ENCODE data around the gene AGBL4.

Gene AGBL4

GRCh38 chr1:48726557-48727215, 1297.1 kb downstream of the AGBL4 start:
- TF ChIP-seq ZNF626 (tag by site-specific recombination; IDR thresholded peaks at IDR 0.05) (no peak), ZNF555 (tag by site-specific recombination; conservative IDR thresholded peaks at IDR 0.05) (no peak), ZNF558 (tag by site-specific recombination; IDR thresholded peaks at IDR 0.05) (no peak), ZNF133 (tag by site-specific recombination; IDR thresholded peaks at IDR 0.05) (no peak), SCRT2 (tag by site-specific recombination; IDR thresholded peaks at IDR 0.05) (no peak), ZNF202 (tag by site-specific recombination; IDR thresholded peaks at IDR 0.05; ENCODE audit: borderline replicate concordance) (no peak), ZFP37 (tag by site-specific recombination; IDR thresholded peaks at IDR 0.05) (no peak), ZBTB1 (tag by site-specific recombination; IDR thresholded peaks at IDR 0.05) (no peak), ZNF148 (tag by site-specific recombination; IDR thresholded peaks at IDR 0.05; ENCODE audit: borderline replicate concordance) (no peak), ZNF837 (tag by site-specific recombination; IDR thresholded peaks at IDR 0.05) (no peak), ZNF585B (tag by site-specific recombination; IDR thresholded peaks at IDR 0.05) (no peak), ZNF433 (tag by site-specific recombination; IDR thresholded peaks at IDR 0.05; ENCODE audit: low read depth) (no peak), ZNF239 (tag by site-specific recombination; IDR thresholded peaks at IDR 0.05) (no peak)
- ChIA-PET CTCF (interaction anchor here (0.8 to 1.2 kb wide), 2 partner anchors 46 to 50 kb away, joined by 3 read pairs; no protein-coding TSS in a partner anchor), POLR2A (no interaction called here)

DNA sequence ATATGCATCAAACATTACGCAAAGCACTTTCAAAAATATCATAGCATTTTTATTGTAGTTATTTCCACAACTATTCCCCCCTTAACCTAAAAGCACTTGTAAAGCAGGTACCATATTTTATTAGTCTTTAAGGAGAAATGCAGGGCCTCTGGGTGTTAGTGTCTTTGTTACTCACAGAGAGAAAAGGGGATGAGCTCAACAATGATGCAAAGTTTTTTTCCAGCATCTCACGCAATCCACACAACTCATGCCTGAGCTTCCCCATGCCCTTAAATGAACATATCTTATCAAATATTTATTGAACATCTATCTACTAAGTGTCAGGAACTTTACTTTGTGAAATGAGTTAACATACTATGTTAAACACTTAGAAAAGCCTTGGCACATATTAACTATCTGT, 1297.6 kb downstream of the AGBL4 start:
- TF ChIP-seq MYNN (tag by site-specific recombination; IDR thresholded peaks at IDR 0.05; ENCODE audit: borderline replicate concordance) (no peak), KLF10 (tag by site-specific recombination; IDR thresholded peaks at IDR 0.05) (no peak), ZNF114 (tag by site-specific recombination; IDR thresholded peaks at IDR 0.05) (no peak), ZNF19 (tag by site-specific recombination; IDR thresholded peaks at IDR 0.05; ENCODE audit: low read depth) (no peak), ZNF146 (tag by site-specific recombination; IDR thresholded peaks at IDR 0.05) (no peak), ZNF248 (tag by site-specific recombination; IDR thresholded peaks at IDR 0.05) (no peak), ZFP41 (tag by site-specific recombination; IDR thresholded peaks at IDR 0.05; ENCODE audit: borderline replicate concordance) (no peak), HOXC10 (CRISPR knock-in tag; IDR thresholded peaks at IDR 0.05) (no peak), ZFP69B (tag by site-specific recombination; IDR thresholded peaks at IDR 0.05) (no peak), ZNF660 (tag by site-specific recombination; IDR thresholded peaks at IDR 0.05) (no peak), IKZF3 (tag by site-specific recombination; IDR thresholded peaks at IDR 0.05) (no peak), ZNF514 (tag by site-specific recombination; IDR thresholded peaks at IDR 0.05) (no peak), ZNF791 (tag by site-specific recombination; IDR thresholded peaks at IDR 0.05) (no peak), ZNF350 (tag by site-specific recombination; IDR thresholded peaks at IDR 0.05) (no peak), ZNF510 (tag by site-specific recombination; IDR thresholded peaks at IDR 0.05; ENCODE audit: insufficient replicate concordance) (no peak)
- TF ChIP-seq, protein P1, sequence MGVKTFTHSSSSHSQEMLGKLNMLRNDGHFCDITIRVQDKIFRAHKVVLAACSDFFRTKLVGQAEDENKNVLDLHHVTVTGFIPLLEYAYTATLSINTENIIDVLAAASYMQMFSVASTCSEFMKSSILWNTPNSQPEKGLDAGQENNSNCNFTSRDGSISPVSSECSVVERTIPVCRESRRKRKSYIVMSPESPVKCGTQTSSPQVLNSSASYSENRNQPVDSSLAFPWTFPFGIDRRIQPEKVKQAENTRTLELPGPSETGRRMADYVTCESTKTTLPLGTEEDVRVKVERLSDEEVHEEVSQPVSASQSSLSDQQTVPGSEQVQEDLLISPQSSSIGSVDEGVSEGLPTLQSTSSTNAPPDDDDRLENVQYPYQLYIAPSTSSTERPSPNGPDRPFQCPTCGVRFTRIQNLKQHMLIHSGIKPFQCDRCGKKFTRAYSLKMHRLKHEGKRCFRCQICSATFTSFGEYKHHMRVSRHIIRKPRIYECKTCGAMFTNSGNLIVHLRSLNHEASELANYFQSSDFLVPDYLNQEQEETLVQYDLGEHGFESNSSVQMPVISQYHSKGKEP (tag by site-specific recombination; IDR thresholded peaks at IDR 0.05): no peak
- TF ChIP-seq, protein P2, sequence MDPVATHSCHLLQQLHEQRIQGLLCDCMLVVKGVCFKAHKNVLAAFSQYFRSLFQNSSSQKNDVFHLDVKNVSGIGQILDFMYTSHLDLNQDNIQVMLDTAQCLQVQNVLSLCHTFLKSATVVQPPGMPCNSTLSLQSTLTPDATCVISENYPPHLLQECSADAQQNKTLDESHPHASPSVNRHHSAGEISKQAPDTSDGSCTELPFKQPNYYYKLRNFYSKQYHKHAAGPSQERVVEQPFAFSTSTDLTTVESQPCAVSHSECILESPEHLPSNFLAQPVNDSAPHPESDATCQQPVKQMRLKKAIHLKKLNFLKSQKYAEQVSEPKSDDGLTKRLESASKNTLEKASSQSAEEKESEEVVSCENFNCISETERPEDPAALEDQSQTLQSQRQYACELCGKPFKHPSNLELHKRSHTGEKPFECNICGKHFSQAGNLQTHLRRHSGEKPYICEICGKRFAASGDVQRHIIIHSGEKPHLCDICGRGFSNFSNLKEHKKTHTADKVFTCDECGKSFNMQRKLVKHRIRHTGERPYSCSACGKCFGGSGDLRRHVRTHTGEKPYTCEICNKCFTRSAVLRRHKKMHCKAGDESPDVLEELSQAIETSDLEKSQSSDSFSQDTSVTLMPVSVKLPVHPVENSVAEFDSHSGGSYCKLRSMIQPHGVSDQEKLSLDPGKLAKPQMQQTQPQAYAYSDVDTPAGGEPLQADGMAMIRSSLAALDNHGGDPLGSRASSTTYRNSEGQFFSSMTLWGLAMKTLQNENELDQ (tag by site-specific recombination; IDR thresholded peaks at IDR 0.05; ENCODE audit: low read depth): no peak
- CTCF ChIA-PET: interaction anchor here (0.8 to 1.2 kb wide), 2 partner anchors 46 to 49 kb away, joined by 3 read pairs; no protein-coding TSS in a partner anchor
- no peaks in the 10 kb centered on the region for H3K9me3 ChIP-seq (ENCODE audit: control insufficient read depth, insufficient read depth, low read depth, low read length)
- peaks cover 0 to 14% of the 10 kb centered on the region in 2 experiments; a peak in 1 of 3 replicates for H3K36me3 ChIP-seq (ENCODE audit: control insufficient read depth in 2 of 2, insufficient read depth in 1 of 2, low read length in 2 of 2)
- POLR2A ChIA-PET: no interaction called here
- no peaks in the 10 kb centered on the region for H3K4me1 ChIP-seq (ENCODE audit: control insufficient read depth, insufficient read depth, low read length)
- H3K27ac ChIP-seq (ENCODE audit: extremely low read depth, low read depth, low read length): no peak overlapping the region
- no peak overlapping the region for H3K4me3 ChIP-seq (ENCODE audit: low read depth, low read length)

More at GRCh38 chr1:48726557-48727215, 1297.1 kb downstream of the AGBL4 start:
- no peak overlapping the region for H3K4me3 ChIP-seq (ENCODE audit: low read depth, low read length)
- H3K27ac ChIP-seq (ENCODE audit: extremely low read depth, low read depth, low read length): no peak overlapping the region
- H3K9me3 ChIP-seq (ENCODE audit: control insufficient read depth, insufficient read depth, low read depth, low read length): no peaks in the 10 kb centered on the region
- H3K4me1 ChIP-seq (ENCODE audit: control insufficient read depth, insufficient read depth, low read length): no peaks in the 10 kb centered on the region
- H3K36me3 ChIP-seq (ENCODE audit: control insufficient read depth in 2 of 2, insufficient read depth in 1 of 2, low read length in 2 of 2): peaks cover 0 to 20% of the 10 kb centered on the region in 2 experiments; a peak in 1 of 3 replicates

All from HEK293 (cell line).